Measurements from ENCODE around the gene SPATA13.

DNA sequence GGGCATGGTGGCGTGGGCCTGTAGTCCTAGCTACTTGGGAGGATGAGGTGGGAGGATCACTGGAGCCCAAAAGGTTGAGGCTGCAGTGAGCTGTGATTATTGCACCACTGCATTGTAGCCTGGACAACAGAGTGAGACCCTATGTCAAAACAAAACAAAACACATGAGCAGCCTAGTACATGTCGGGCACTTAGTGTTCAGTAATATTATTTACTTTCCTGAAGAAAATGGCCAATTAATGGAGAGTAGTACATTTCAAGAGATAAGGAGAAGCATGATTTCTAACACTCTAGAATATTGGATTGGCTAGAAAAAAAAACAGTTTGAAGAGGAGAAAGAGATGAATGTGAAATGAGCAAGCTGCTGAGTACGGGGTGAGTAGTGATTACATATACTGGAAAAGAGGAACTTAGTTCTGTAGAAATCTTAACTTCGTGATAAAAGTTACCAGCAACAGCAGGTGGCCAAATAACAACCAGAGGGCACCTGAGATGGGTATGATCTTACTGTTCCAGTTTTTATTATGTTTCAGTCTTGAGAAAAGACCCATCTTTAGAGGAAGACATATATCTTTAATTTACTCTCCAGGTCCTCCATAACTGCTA lies 36.2 kb downstream of the SPATA13 start:
- TF ChIP-seq, protein P1, sequence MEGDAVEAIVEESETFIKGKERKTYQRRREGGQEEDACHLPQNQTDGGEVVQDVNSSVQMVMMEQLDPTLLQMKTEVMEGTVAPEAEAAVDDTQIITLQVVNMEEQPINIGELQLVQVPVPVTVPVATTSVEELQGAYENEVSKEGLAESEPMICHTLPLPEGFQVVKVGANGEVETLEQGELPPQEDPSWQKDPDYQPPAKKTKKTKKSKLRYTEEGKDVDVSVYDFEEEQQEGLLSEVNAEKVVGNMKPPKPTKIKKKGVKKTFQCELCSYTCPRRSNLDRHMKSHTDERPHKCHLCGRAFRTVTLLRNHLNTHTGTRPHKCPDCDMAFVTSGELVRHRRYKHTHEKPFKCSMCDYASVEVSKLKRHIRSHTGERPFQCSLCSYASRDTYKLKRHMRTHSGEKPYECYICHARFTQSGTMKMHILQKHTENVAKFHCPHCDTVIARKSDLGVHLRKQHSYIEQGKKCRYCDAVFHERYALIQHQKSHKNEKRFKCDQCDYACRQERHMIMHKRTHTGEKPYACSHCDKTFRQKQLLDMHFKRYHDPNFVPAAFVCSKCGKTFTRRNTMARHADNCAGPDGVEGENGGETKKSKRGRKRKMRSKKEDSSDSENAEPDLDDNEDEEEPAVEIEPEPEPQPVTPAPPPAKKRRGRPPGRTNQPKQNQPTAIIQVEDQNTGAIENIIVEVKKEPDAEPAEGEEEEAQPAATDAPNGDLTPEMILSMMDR (IDR thresholded peaks at IDR 0.05): no peak
- TF ChIP-seq POLR2A (IDR thresholded peaks at IDR 0.05) (no peak), POLR2AphosphoS5 (IDR thresholded peaks at IDR 0.05) (no peak)

All from stomach (tissue), 4 donors.